Mesendoderm (in vitro differentiated cells): ENCODE results near the gene TNIP3.

Source experiments
- DNase-seq: peaks from one replicate; pipeline ENCODE4 v3.0.0; 2013
- H2AK5ac ChIP-seq: 2 replicates; pipeline ENCODE4 v1.6.1; 2013; ENCODE audit warnings: low read length, inconsistent platforms
- H2BK120ac ChIP-seq: 2 replicates; pipeline ENCODE4 v1.6.1; 2013; ENCODE audit warnings: low read depth, mild to moderate bottlenecking, low read length, moderate library complexity, mixed read lengths
- H2BK15ac ChIP-seq: replicated peaks from 2 replicates; pipeline ENCODE4 v1.6.1; 2013; ENCODE audit warnings: low read depth, mild to moderate bottlenecking, moderate library complexity
- H2BK5ac ChIP-seq: 2 replicates; pipeline ENCODE4 v1.6.1; 2013; ENCODE audit warnings: low read length, inconsistent platforms
- H3K18ac ChIP-seq: 2 replicates; pipeline ENCODE4 v1.6.1; 2013; ENCODE audit warnings: mild to moderate bottlenecking, low read length, mixed read lengths
- H3K23ac ChIP-seq: one replicate; pipeline ENCODE4 v1.6.1; 2013; ENCODE audit warnings: low read length
- H3K27ac ChIP-seq: 2 replicates; pipeline ENCODE4 v1.5.1; 2013; ENCODE audit warnings: low read depth, mild to moderate bottlenecking, inconsistent platforms, low read length, moderate library complexity
- H3K27me3 ChIP-seq: 2 replicates; pipeline ENCODE4 v1.6.1; 2013; ENCODE audit warnings: low read length, control low read depth, mild to moderate bottlenecking, inconsistent platforms; ENCODE audit not compliant: insufficient read depth, poor library complexity
- H3K36me3 ChIP-seq: 2 replicates; pipeline ENCODE4 v1.6.1; 2013; ENCODE audit warnings: low read length, inconsistent platforms; ENCODE audit not compliant: control insufficient read depth, insufficient read depth
- H3K4ac ChIP-seq: one replicate; pipeline ENCODE4 v1.6.1; 2013; ENCODE audit warnings: low read depth, mild to moderate bottlenecking, low read length, moderate library complexity
- H3K4me1 ChIP-seq: 2 replicates; pipeline ENCODE4 v1.6.1; 2013; ENCODE audit warnings: low read depth, low read length, inconsistent platforms; ENCODE audit not compliant: control insufficient read depth
- H3K4me2 ChIP-seq: 2 replicates; pipeline ENCODE4 v1.6.1; 2013; ENCODE audit warnings: low read length
- H3K4me3 ChIP-seq: 2 replicates; pipeline ENCODE4 v1.5.1; 2013; ENCODE audit warnings: mild to moderate bottlenecking, low read length
- H3K56ac ChIP-seq: one replicate; pipeline ENCODE4 v1.6.1; 2013; ENCODE audit warnings: low read length
- H3K79me1 ChIP-seq: 2 replicates; pipeline ENCODE4 v1.6.1; 2013; ENCODE audit warnings: low read length, inconsistent platforms
- H3K79me2 ChIP-seq: 2 replicates; pipeline ENCODE4 v1.6.1; 2013; ENCODE audit warnings: mild to moderate bottlenecking, low read length; ENCODE audit not compliant: control insufficient read depth, insufficient read depth
- H3K9ac ChIP-seq: 2 replicates; pipeline ENCODE4 v1.6.1; 2013; ENCODE audit warnings: low read length, inconsistent platforms
- H4K5ac ChIP-seq: one replicate; pipeline ENCODE4 v1.6.1; 2013; ENCODE audit warnings: low read length
- H4K8ac ChIP-seq: one replicate; pipeline ENCODE4 v1.6.1; 2013; ENCODE audit warnings: low read depth, mild to moderate bottlenecking, control low read depth, low read length, moderate library complexity
- WGBS: extraction: QIAGEN DNeasy Blood & Tissue Kit; methylation state at CpG from one replicate; pipeline ENCODE4 v1.1.7; 2013; ENCODE audit warnings: low lambda C conversion rate, missing lambda C conversion rate; ENCODE audit not compliant: insufficient coverage; ENCODE audit errors: extremely low coverage; 5-methylcytosine and 5-hydroxymethylcytosine counted together

The TNIP3 gene

DNA sequence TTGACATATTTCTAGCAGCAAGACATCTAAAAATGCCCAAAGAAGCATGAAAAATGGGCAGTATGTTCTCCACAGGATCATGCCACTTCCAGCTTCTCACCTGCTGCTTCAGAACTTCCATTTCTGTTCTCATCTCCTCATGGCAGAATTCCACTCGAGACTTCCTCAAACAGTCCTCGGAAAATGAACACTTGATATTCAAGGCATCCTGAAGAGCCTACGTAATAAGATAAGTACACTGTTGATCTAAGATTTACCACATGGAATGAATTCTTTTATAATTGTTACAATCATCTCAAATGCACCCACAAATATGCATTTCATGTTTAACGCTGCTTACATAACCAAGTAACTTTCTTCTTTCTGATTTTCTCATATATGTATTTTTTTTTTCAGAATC, 14.1 kb downstream of the TNIP3 start:
- H3K56ac ChIP-seq = no peak overlapping the region
- no CpG with 5 or more reads among the region's 4 CpGs for WGBS
- no peak overlapping the region for H4K8ac ChIP-seq
- H3K79me1 ChIP-seq = no peaks in the 10 kb centered on the region
- no peak overlapping the region for H3K23ac ChIP-seq
- H3K79me2 ChIP-seq = no peaks in the 10 kb centered on the region
- no peak overlapping the region for H3K27ac ChIP-seq
- H3K4me1 ChIP-seq = no peaks in the 10 kb centered on the region
- no peak overlapping the region for H3K18ac ChIP-seq
- no peak overlapping the region for H2BK15ac ChIP-seq
- H2BK5ac ChIP-seq = no peak overlapping the region
- no peak overlapping the region for H3K4me3 ChIP-seq
- no peak overlapping the region for H3K4ac ChIP-seq
- no peak overlapping the region for H3K4me2 ChIP-seq
- H3K27me3 ChIP-seq = no peaks in the 10 kb centered on the region
- DNase-seq = no peak
- no peaks in the 10 kb centered on the region for H3K36me3 ChIP-seq
- no peak overlapping the region for H3K9ac ChIP-seq
- H2BK120ac ChIP-seq = no peak overlapping the region
- no peak overlapping the region for H4K5ac ChIP-seq
- H2AK5ac ChIP-seq = no peak overlapping the region

DNA sequence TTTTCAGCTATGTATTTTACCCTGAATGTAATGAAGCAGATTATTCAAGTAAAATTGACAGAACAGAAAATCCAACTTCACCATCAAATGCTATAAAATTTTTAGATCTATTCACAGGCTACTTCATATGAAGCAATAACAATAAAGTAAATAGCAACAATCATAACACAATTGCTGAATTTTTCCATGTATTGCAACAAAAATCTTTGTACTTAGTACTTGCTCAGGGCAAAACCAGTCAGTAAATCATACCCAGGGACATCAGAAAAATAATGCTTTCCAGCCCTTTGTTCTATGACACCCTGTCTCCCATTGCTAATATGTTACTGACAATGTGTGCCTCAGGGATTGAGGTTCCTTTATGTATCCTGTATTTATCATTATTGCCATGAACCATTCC, 15.5 kb downstream of the TNIP3 start:
- H3K79me1 ChIP-seq = no peaks in the 10 kb centered on the region
- no peak overlapping the region for H4K5ac ChIP-seq
- no peak overlapping the region for H3K56ac ChIP-seq
- no peak overlapping the region for H2BK5ac ChIP-seq
- no peak for DNase-seq
- H2BK15ac ChIP-seq = no peak overlapping the region
- no peak overlapping the region for H3K27ac ChIP-seq
- H2AK5ac ChIP-seq = no peak overlapping the region
- no peaks in the 10 kb centered on the region for H3K79me2 ChIP-seq
- no peak overlapping the region for H4K8ac ChIP-seq
- H3K36me3 ChIP-seq = no peaks in the 10 kb centered on the region
- H3K27me3 ChIP-seq = no peaks in the 10 kb centered on the region
- no peak overlapping the region for H3K23ac ChIP-seq
- H3K4me2 ChIP-seq = no peak overlapping the region
- H3K18ac ChIP-seq = no peak overlapping the region
- no peak overlapping the region for H3K4ac ChIP-seq
- no peak overlapping the region for H3K9ac ChIP-seq
- H3K4me3 ChIP-seq = no peak overlapping the region
- no peaks in the 10 kb centered on the region for H3K4me1 ChIP-seq
- H2BK120ac ChIP-seq = no peak overlapping the region

GRCh38 chr4:121148000-121148399, 16.1 kb downstream of the TNIP3 start:
- Histone ChIP-seq H3K4me3 (no peak overlapping the region), H3K4me2 (no peak overlapping the region), H3K27me3 (no peaks in the 10 kb centered on the region), H3K9ac (no peak overlapping the region), H3K4ac (no peak overlapping the region), H3K79me2 (no peaks in the 10 kb centered on the region), H4K5ac (no peak overlapping the region), H3K27ac (no peak overlapping the region), H3K56ac (no peak overlapping the region), H3K18ac (no peak overlapping the region), H2AK5ac (no peak overlapping the region), H3K79me1 (no peaks in the 10 kb centered on the region), H2BK5ac (no peak overlapping the region), H3K23ac (no peak overlapping the region), H3K36me3 (no peaks in the 10 kb centered on the region), H2BK15ac (no peak overlapping the region), H3K4me1 (no peaks in the 10 kb centered on the region), H4K8ac (no peak overlapping the region), H2BK120ac (no peak overlapping the region)
- WGBS = no CpG with 5 or more reads among the region's 4 CpGs
- no peak for DNase-seq

DNA sequence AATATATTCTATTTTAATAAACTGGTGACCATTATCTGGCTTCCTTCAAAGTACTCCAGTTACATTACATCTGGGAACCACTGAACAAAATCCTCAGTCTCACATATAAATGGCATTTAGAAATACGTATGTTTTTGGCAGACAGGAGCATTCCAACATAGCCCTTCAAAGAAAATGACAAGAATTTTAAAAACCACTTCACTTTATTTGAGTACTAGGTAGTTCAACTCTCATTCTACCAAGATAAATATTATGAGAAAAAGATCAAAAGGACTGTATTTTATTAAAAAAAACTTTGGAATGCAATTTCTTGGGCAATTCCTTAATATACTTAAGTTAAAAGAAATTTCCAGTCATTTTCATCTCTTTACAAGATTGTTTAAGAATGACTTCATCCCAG, 17.6 kb downstream of the TNIP3 start:
- Histone ChIP-seq H3K27me3 (no peaks in the 10 kb centered on the region), H3K23ac (no peak overlapping the region), H3K36me3 (no peaks in the 10 kb centered on the region), H3K9ac (no peak overlapping the region), H3K4me3 (no peak overlapping the region), H3K27ac (no peak overlapping the region), H2AK5ac (no peak overlapping the region), H3K18ac (no peak overlapping the region), H4K8ac (no peak overlapping the region), H4K5ac (no peak overlapping the region), H3K56ac (no peak overlapping the region), H2BK15ac (no peak overlapping the region), H3K4ac (no peak overlapping the region), H3K79me1 (no peaks in the 10 kb centered on the region), H3K79me2 (no peaks in the 10 kb centered on the region), H3K4me1 (no peaks in the 10 kb centered on the region), H2BK120ac (no peak overlapping the region), H2BK5ac (no peak overlapping the region), H3K4me2 (no peak overlapping the region)
- DNase-seq = no peak
- WGBS = no CpG with 5 or more reads among the region's 1 CpG

GRCh38 chr4:121145430-121145829, 18.7 kb downstream of the TNIP3 start:
- no peaks in the 10 kb centered on the region for H3K27me3 ChIP-seq
- H3K18ac ChIP-seq = no peak overlapping the region
- no peaks in the 10 kb centered on the region for H3K79me2 ChIP-seq
- no peak overlapping the region for H3K4me2 ChIP-seq
- H3K4me3 ChIP-seq = no peak overlapping the region
- no peak overlapping the region for H2BK5ac ChIP-seq
- no peaks in the 10 kb centered on the region for H3K79me1 ChIP-seq
- H4K5ac ChIP-seq = no peak overlapping the region
- H2BK15ac ChIP-seq = no peak overlapping the region
- H3K36me3 ChIP-seq = no peaks in the 10 kb centered on the region
- no peak for DNase-seq
- no CpG with 5 or more reads among the region's 1 CpG for WGBS
- no peak overlapping the region for H3K23ac ChIP-seq
- no peaks in the 10 kb centered on the region for H3K4me1 ChIP-seq
- H3K56ac ChIP-seq = no peak overlapping the region
- H2AK5ac ChIP-seq = no peak overlapping the region
- H3K27ac ChIP-seq = no peak overlapping the region
- no peak overlapping the region for H2BK120ac ChIP-seq
- no peak overlapping the region for H4K8ac ChIP-seq
- no peak overlapping the region for H3K9ac ChIP-seq
- no peak overlapping the region for H3K4ac ChIP-seq

GRCh38 chr4:121144021-121144420, 20.1 kb downstream of the TNIP3 start:
- Histone ChIP-seq H3K4me1 (no peaks in the 10 kb centered on the region), H3K36me3 (no peaks in the 10 kb centered on the region), H4K5ac (no peak overlapping the region), H3K23ac (no peak overlapping the region), H3K9ac (no peak overlapping the region), H2AK5ac (no peak overlapping the region), H3K79me1 (no peaks in the 10 kb centered on the region), H3K27me3 (no peaks in the 10 kb centered on the region), H3K4me2 (no peak overlapping the region), H3K27ac (no peak overlapping the region), H2BK5ac (no peak overlapping the region), H3K18ac (no peak overlapping the region), H4K8ac (no peak overlapping the region), H3K4me3 (no peak overlapping the region), H3K4ac (no peak overlapping the region), H3K56ac (no peak overlapping the region), H3K79me2 (no peaks in the 10 kb centered on the region), H2BK120ac (no peak overlapping the region), H2BK15ac (no peak overlapping the region)
- no peak for DNase-seq
- no CpG with 5 or more reads among the region's 2 CpGs for WGBS
